Renal cortex interstitium (tissue), 11 donors: ENCODE measurements around the gene NPAS1. TPM values are rescaled to one million over a fixed set of nuclear protein-coding genes. Genes with fewer than 3 reads are reported as not detected.
"Not testable (repeated sequence)": the region's sequence is repeated elsewhere in the genome, so short reads cannot be mapped to it uniquely, and the experiment has no call there.

Source experiments
- DNase-seq, 11 donors: peaks; one replicate each; pipeline ENCODE4 v3.0.0-alpha.2; 2013; ENCODE audit warnings: low read depth in 9 of 11, low spot score in 4 of 11; ENCODE audit errors: extremely low read depth in 1 of 11
- polyA plus RNA-seq, 3 donors: library from polyadenylated mRNA; unstranded; fragments of 120-200 nt; gene quantifications; one replicate each; pipeline ENCODE4 v1.2.1, GENCODE V29; 2013; ENCODE audit not compliant: insufficient read length in 3 of 3

The NPAS1 gene
- polyA plus RNA-seq, 3 donors, result 1.4 to 2.4 (median 2.0) TPM

GRCh38 chr19:47003611-47004465 lies 15.8 kb upstream of the NPAS1 start:
- no peak for DNase-seq

DNA sequence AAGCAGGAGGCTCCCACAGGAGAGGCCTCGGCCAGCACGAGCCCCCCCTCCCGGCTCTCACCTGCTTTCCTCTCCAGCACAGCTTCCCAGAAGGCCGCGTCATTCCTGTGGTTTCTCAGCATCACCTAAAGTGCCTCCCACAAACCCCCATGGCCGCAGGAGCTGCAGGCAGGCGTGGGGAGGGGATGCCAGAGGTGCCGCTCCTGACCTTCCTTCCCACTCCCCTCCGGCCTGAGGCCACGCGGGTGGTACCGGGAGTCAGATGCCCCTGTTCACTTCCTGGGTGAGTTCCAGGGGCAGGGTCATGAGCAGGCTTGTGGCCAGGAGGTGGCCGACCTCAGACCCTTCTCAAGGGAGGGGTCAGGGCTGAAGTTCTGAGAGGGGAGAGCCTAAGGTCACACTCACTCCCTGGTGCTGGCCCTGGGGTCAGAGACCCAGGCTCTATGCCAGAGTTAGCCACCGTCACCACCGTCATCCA lies 14.4 kb upstream of the NPAS1 start:
- no peak for DNase-seq

DNA sequence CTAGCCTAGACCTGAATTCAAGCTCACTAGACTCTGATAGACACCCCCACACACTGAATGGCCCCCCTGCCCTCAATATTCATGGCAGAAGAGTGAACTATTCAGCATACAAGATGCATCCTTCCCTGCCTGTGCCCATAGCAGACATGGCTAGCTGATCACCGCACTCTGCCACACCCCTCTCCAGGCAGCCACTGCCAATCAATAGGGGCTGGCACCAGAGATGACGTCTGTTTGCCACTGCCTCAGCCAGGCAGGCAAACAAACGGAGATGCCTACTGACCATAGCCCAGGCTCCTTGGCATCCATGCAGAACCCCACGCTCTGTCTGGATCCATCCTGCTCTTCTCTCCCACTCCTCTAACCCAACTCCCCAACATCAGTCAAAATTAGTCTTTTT lies 13.8 kb upstream of the NPAS1 start:
- DNase-seq, result no peak

GRCh38 chr19:47006496-47006895 lies 13.1 kb upstream of the NPAS1 start:
- DNase-seq, result no peak

DNA sequence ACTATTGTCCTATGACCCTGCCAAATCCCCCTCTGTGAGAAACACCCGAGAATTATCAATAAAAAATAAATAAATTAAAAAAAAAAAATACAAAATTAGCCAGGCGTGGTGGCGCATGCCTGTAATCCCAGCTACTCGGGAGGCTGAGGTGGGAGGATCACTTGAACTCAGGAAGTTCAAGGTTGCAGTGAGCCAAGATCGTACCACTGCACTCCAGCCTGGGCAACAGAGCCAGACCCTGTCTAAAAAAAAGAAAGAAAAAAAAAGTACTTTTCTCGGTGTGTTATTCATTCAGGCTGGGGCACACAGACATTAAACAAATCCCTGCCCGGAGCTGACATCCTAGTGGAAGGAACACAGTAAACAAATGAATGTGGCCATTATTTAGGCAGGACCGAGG lies 9.1 kb upstream of the NPAS1 start:
- DNase-seq, result not testable (repeated sequence)

GRCh38 chr19:47012617-47013016 lies 7.0 kb upstream of the NPAS1 start:
- no peak for DNase-seq

DNA sequence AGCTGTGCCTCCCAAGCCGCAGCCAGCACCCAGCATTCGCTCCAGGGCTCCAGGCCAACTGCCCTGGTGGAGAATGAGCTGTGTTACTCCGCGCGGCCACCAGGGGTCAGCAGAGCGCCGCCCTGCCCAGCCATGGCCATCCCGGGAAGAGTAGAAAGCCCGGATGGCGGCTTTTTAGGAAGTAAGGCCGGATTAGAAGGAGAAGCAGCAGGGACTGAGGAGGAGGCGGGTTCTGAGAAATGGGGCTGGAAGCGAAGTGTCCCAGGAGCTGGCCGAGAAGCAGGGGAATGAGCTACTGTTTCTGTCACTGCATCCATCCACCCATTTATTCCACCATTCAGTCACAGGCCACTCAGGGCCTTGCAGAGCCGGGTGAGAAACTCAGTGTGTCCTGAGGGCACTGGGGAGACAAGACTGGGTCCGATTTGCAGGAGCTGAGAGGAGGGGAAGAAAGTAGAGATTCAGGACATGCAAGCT lies 6.6 kb upstream of the NPAS1 start:
- DNase-seq, result no peak

DNA sequence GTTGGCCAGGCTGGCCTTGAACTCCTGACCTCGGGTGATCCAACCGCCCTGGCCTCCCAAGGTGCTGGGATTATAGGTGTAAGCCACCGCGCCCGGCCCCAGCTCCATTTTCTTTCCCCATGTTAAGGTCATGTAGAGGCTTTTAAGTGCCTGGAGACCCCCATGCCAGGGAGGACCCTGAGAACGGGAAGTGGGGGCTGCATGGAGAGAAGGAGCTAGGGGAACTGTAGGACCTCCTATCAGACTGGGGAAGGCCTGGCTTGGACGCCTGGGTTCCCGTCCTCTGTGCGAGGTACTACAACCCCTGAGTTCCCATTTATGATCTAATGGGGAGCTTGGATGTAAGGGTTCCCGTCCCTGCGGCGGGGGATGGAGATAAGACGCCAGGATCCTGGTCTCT lies 714 bp upstream of the NPAS1 start:
- no peak for DNase-seq

- no peak for DNase-seq
Measured at GRCh38 chr19:47020132-47020805, 632 bp downstream of the NPAS1 start.

GRCh38 chr19:47020992-47021496 lies 1.4 kb downstream of the NPAS1 start:
- no peak for DNase-seq

GRCh38 chr19:47021536-47022139 lies 2.0 kb downstream of the NPAS1 start:
- DNase-seq, result no peak

DNA sequence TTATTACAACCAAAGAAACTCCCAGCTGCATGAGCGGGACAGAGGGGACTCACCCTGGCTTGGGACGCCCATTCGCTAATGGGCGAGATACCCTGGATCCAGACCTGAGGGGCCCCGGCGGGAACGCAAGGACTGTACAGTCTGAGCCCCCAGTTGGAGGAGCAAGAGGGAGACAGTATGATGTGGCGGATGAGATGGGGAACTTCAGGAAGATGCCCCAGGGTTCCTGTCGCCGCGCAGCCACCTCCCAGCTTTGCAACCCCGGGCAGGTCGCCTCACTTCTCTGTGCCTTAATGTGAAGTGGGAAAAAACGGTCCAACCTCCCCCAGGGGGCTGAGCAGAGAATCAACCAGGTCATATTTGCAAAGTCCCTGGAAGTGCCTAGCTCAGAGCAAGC lies 2.5 kb downstream of the NPAS1 start:
- no peak for DNase-seq

DNA sequence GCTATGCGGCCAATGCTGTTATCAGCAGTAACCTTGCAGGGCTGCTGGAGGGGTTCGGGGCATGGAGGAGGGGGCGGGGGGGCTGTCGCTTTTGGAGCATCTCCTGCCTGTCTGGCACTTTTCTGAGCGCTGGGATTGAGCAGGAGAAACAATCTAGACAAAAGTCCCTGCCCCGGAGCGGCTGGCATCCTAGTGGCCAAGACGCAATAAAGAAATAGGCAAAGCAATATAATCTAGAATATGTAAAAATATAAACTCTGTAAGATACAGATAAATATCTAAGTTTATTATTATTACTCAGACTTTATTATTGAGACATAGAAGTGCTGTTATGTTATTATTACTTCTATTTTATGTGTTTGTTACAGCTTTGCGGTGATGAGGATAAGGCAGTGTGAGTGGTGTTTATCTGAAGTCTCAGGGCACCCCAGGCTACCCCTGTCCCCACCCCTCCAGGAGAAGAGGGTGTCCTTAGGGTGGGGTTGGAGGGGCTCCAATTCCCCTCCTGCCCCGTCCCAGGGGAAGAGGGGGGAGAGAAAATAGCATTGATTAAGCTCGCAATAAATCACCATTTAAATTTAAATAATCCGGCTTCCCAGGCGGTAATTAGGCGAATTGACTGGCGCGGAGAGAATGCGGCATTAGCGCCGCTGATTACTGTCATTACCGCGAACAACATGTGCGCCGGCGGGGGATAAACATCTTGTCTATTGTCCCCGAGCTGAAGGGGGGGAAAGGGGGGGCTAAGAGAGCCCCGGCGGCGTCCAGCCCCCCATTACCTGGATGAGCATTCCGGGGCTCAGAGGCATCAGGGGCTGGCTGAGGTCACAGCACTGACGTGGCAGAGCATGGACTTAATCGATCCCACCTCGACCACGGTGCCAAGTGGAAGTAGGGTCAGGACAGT lies 3.2 kb downstream of the NPAS1 start:
- no peak for DNase-seq

DNA sequence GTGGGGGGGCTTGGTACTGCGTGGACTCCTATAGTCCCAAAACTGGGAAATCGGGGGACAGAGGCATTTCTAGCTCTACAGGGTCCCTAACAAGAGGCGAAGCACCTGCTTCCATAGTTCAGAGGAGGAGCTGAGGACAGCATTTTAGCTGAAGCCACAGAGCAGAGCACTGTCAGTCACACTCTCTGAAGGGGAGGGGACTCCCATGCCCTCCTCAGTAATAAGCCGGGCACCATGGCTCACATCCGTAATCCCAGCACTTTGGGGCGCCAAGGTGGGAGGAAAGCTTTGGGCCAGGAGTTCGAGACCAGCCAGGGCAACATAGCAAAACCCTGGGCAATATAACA lies 3.8 kb downstream of the NPAS1 start:
- DNase-seq, result no peak

- DNase-seq, result no peak
Measured at GRCh38 chr19:47024502-47024901, 4.9 kb downstream of the NPAS1 start.

GRCh38 chr19:47026156-47026555 lies 6.5 kb downstream of the NPAS1 start:
- no peak for DNase-seq

GRCh38 chr19:47026889-47027288 lies 7.3 kb downstream of the NPAS1 start:
- no peak for DNase-seq

DNA sequence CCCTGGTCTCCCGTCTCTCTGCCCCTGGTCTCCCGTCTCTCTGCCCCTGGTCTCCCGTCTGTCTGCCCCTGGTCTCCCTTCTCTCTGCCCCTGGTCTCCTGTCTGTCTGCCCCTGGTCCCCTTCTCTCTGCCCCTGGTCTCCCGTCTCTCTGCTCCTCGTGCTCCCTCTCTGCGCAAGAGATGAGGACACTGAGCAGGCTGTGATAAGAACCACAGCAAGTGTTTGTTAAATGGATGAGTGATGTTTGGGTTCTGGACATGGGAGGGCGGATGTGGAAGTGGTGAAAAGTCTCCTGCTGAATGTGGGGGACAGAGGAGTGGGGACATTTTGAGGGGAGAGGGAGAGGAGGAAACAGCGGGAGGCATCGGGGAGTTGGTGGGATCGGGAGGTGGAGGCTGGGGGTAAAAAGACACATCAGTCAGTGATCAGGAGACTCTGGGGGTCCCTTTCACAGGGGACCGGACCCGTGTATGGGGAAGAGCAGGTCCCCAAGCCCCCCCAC lies 8.0 kb downstream of the NPAS1 start:
- DNase-seq, result no peak

DNA sequence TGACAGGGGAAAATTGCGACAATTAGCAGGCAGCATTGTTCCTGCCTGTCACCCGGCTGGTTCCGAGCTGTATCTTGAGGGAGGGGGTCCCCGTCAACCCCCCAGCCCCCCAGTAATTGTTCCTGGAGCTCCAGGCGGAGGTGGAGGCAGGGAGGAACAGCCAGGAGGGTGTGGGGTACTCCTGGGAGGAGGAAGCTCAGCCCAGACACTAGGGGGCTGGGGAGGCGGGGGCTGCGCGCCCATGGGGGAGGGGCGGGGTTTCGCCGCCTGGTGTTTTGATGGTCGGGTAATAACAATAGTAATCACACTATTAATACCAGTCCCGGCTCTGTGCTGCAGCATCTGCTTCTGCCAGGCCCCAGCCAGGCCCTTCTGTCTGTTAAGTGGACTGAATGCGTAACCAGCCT lies 8.6 kb downstream of the NPAS1 start:
- DNase-seq, result no peak
